B cell (primary cell): Measurements from ENCODE around the gene MRPL24. TPM values are rescaled to one million over a fixed set of nuclear protein-coding genes. Genes with fewer than 3 reads are reported as not detected.

Source experiments
- ATAC-seq: fragments of 200-7000 bp; cut with Tn5 transposase; one replicate; pipeline ENCODE4 v1.10.0; 2021; ENCODE audit warnings: low read depth, mild to moderate bottlenecking, moderate number of reproducible peaks, moderate library complexity
- CTCF ChIA-PET: fragments of 350-600 bp; sonication (Branson Sonifier 250); formaldehyde crosslinking; loops from one replicate; lab custom pipeline; 2021; ENCODE audit warnings: antibody characterized with exemption, inconsistent platforms; lab: Charles Lee
- POLR2A ChIA-PET: fragments of 350-600 bp; sonication (Branson Sonifier 250); formaldehyde crosslinking; loops from one replicate; lab custom pipeline; 2021; ENCODE audit warnings: antibody characterized with exemption; lab: Charles Lee
- DNase-seq: peaks from one replicate; pipeline ENCODE4 v3.0.0; 2013
- H2AFZ ChIP-seq: 2 replicates; pipeline ENCODE4 v1.6.1; 2012; ENCODE audit warnings: mild to moderate bottlenecking, low read depth, low read length; ENCODE audit not compliant: insufficient read depth, poor library complexity, severe bottlenecking
- H3K27ac ChIP-seq, 2 donors: 1 replicate in 1 of 2; 2 replicates in 1 of 2; pipeline ENCODE4 v1.5.1; 2012 to 2013; ENCODE audit warnings: low read length in 2 of 2, mild to moderate bottlenecking in 2 of 2, moderate library complexity in 1 of 2
- H3K27me3 ChIP-seq, 4 experiments: fragments of 200-600 bp in 1 of 4; sonication (generic) in 1 of 4; replicated peaks in 1 of 4; 1 replicate in 2 of 4; 2 replicates in 2 of 4; pipeline versions ENCODE4 v1.6.1 to v1.7.0; 2013 to 2016; ENCODE audit warnings: low read length in 3 of 4, mild to moderate bottlenecking in 2 of 4, mixed read lengths in 1 of 4, moderate library complexity in 1 of 4; ENCODE audit not compliant: insufficient read depth in 4 of 4, control insufficient read depth in 3 of 4; ENCODE audit errors: control extremely low read depth in 1 of 4
- H3K36me3 ChIP-seq, 2 experiments: replicated peaks in 1 of 2; 1 replicate in 1 of 2; 2 replicates in 1 of 2; pipeline versions ENCODE4 v1.6.1 to v1.7.1; 2013; ENCODE audit warnings: low read length in 1 of 2; ENCODE audit not compliant: insufficient read depth in 2 of 2, control insufficient read depth in 1 of 2; ENCODE audit errors: control extremely low read depth in 1 of 2, extremely low read depth in 1 of 2
- H3K4me1 ChIP-seq, 2 donors: fragments of 200-600 bp in 1 of 2; sonication (generic) in 1 of 2; 1 replicate in 1 of 2; 2 replicates in 1 of 2; pipeline versions ENCODE4 v1.5.1 to v1.6.1; 2013 to 2017; ENCODE audit warnings: low read length in 2 of 2; ENCODE audit not compliant: control insufficient read depth in 2 of 2, insufficient read depth in 2 of 2
- H3K4me2 ChIP-seq: replicated peaks from 2 replicates; pipeline ENCODE3; 2012; ENCODE audit warnings: mild to moderate bottlenecking, low read depth, low read length; ENCODE audit not compliant: poor library complexity, severe bottlenecking
- H3K4me3 ChIP-seq, 5 experiments: fragments of 200-600 bp in 1 of 5; sonication (generic) in 1 of 5; 1 replicate in 3 of 5; 2 replicates in 2 of 5; pipeline versions ENCODE4 v1.5.1 to v1.7.0; 2011 to 2016; ENCODE audit warnings: low read length in 4 of 5, mild to moderate bottlenecking in 4 of 5, low read depth in 2 of 5, control low read depth in 1 of 5, moderate library complexity in 1 of 5; ENCODE audit not compliant: insufficient read depth in 1 of 5; ENCODE audit errors: control extremely low read depth in 1 of 5, extremely low read depth in 1 of 5
- H3K79me2 ChIP-seq: fragments of 200-600 bp; sonication (generic); one replicate; pipeline ENCODE4 v1.6.0; 2016; ENCODE audit warnings: low read length; ENCODE audit not compliant: control insufficient read depth, insufficient read depth
- H3K9ac ChIP-seq: fragments of 200-600 bp; sonication (generic); 2 replicates; pipeline ENCODE4 v1.6.1; 2017; ENCODE audit warnings: mild to moderate bottlenecking, low read length, moderate library complexity
- H3K9me3 ChIP-seq, 3 donors: one replicate each; pipeline versions ENCODE4 v1.6.1 to v1.7.1; 2013; ENCODE audit warnings: low read length in 2 of 3; ENCODE audit not compliant: control insufficient read depth in 2 of 3, insufficient read depth in 1 of 3; ENCODE audit errors: control extremely low read depth in 1 of 3
- H4K20me1 ChIP-seq: 2 replicates; pipeline ENCODE4 v1.6.0; 2012; ENCODE audit warnings: mild to moderate bottlenecking, low read length; ENCODE audit not compliant: insufficient read depth, control insufficient read depth, poor library complexity, severe bottlenecking
- H3K27ac Mint-ChIP-seq: one replicate; pipeline ENCODE4 v1.8.0; 2021; ENCODE audit warnings: mixed read lengths
- H3K27me3 Mint-ChIP-seq: one replicate; pipeline ENCODE4 v1.8.0; 2021; ENCODE audit warnings: mixed read lengths
- H3K4me1 Mint-ChIP-seq: one replicate; pipeline ENCODE4 v1.8.0; 2021; ENCODE audit warnings: mixed read lengths
- H3K4me3 Mint-ChIP-seq: one replicate; pipeline ENCODE4 v1.8.0; 2021; ENCODE audit warnings: mixed read lengths
- H3K9me3 Mint-ChIP-seq: one replicate; pipeline ENCODE4 v1.8.0; 2022; ENCODE audit warnings: mixed read lengths; ENCODE audit not compliant: insufficient read depth
- CTCF ChIP-seq: fragments of 200-600 bp; IDR thresholded peaks from one replicate; pipeline ENCODE4 v1.8.0; 2022; ENCODE audit warnings: antibody characterized with exemption, mild to moderate bottlenecking
- EZH2 ChIP-seq: IDR thresholded peaks from 2 replicates; pipeline ENCODE4 v1.6.1; 2012; ENCODE audit warnings: borderline replicate concordance, low read depth, mild to moderate bottlenecking, moderate library complexity, low read length; ENCODE audit not compliant: insufficient read depth, poor library complexity, severe bottlenecking
- WGBS: methylation state at CpG from one replicate; pipeline ENCODE4 v1.1.5; 2013; ENCODE audit warnings: missing lambda C conversion rate; ENCODE audit not compliant: insufficient coverage; 5-methylcytosine and 5-hydroxymethylcytosine counted together
- intact Hi-C: fragments of 100-400 bp; cut with micrococcal nuclease; formaldehyde crosslinking; loops from one replicate; pipeline ENCODE4 v1.10.0; 2022
- polyA plus RNA-seq: library from polyadenylated mRNA; depleted of rRNA; stranded (reverse); fragments of >200 nt; gene quantifications from 2 replicates; pipeline ENCODE4 v1.2.3, GENCODE V29; 2012
- total RNA-seq, 2 donors: library from RNA; stranded (reverse); fragments of 120-200 nt in 1 of 2; gene quantifications; 1 replicate in 1 of 2; 2 replicates in 1 of 2; pipeline versions ENCODE4 v1.2.3 to v1.2.4, GENCODE V29; 2013 to 2022

Gene MRPL24
- total and polyA plus RNA-seq, 2 donors (not counting 1 experiment from before 2014, with no cell fraction given): 34.6 to 39.4 TPM

GRCh38 chr1:156746406-156746727, 5.5 kb upstream of the MRPL24 start:
- ATAC-seq (no peak), DNase-seq (no peak)
- Histone ChIP-seq H3K4me3 (no peak overlapping the region), H3K9ac (no peak overlapping the region), H3K27me3 (no peaks in the 10 kb centered on the region), H3K36me3 (peaks cover 0 to 24% of the 10 kb centered on the region in 2 experiments), H3K4me1 (peaks cover 48 to 56% of the 10 kb centered on the region in 2 donors), H3K4me2 (peak overlapping the region; percentile 78), H4K20me1 (peaks cover 16% of the 10 kb centered on the region), H3K27ac (peak overlapping the region; percentile 80 to 88), H2AFZ (no peak overlapping the region), H3K79me2 (peaks cover 54% of the 10 kb centered on the region), H3K9me3 (no peaks in the 10 kb centered on the region)
- TF ChIP-seq CTCF (no peak), EZH2 (no peak)
- Mint-ChIP-seq H3K9me3 (peaks cover under 1% of the 10 kb centered on the region), H3K4me3 (peak overlapping the region; percentile 88), H3K27me3 (no peaks in the 10 kb centered on the region), H3K27ac (peak overlapping the region; percentile 97), H3K4me1 (peaks cover 59% of the 10 kb centered on the region)
- intact Hi-C loops: loop anchor here (2.0 kb wide), 1 partner anchor 246 kb away; the partner anchor contains the start of gene MEF2D
- 90% methylated on average over 6 of the region's 9 CpGs for WGBS
- ChIA-PET CTCF (interaction anchor here (1.1 to 1.2 kb wide), 2 partner anchors 10 to 21 kb away, joined by 3 read pairs; no protein-coding TSS in a partner anchor), POLR2A (interaction anchor here (0.7 to 1.9 kb wide), 2 partner anchors 17 to 21 kb away, joined by 3 to 9 read pairs; partner anchors contain the start of genes ISG20L2 and PRCC)

GRCh38 chr1:156745881-156746280, 5.0 kb upstream of the MRPL24 start:
- TF ChIP-seq EZH2 (no peak), CTCF (no peak)
- WGBS: 71% methylated on average over 3 of the region's 3 CpGs
- CTCF ChIA-PET: interaction anchor here (1.1 to 1.2 kb wide), 2 partner anchors 11 to 20 kb away, joined by 3 read pairs; no protein-coding TSS in a partner anchor
- ATAC-seq (no peak), DNase-seq (no peak)
- Histone ChIP-seq H3K36me3 (peaks cover 0 to 24% of the 10 kb centered on the region in 2 experiments), H3K4me3 (no peak overlapping the region), H3K27me3 (no peaks in the 10 kb centered on the region), H3K4me1 (peaks cover 50 to 57% of the 10 kb centered on the region in 2 donors), H3K4me2 (no peak overlapping the region), H3K27ac (peak overlapping the region in 1 of 2 donors; percentile 88), H3K9ac (no peak overlapping the region), H2AFZ (no peak overlapping the region), H3K79me2 (peaks cover 51% of the 10 kb centered on the region), H4K20me1 (peaks cover 16% of the 10 kb centered on the region), H3K9me3 (no peaks in the 10 kb centered on the region)
- peaks cover 63% of the 10 kb centered on the region for H3K4me1 Mint-ChIP-seq
- H3K9me3 Mint-ChIP-seq: peaks cover 2% of the 10 kb centered on the region
- peak overlapping the region; percentile 44 for H3K27ac Mint-ChIP-seq
- no peaks in the 10 kb centered on the region for H3K27me3 Mint-ChIP-seq
- H3K4me3 Mint-ChIP-seq: no peak overlapping the region
- POLR2A ChIA-PET: interaction anchor here (0.7 kb wide), 1 partner anchor 17 kb away, joined by 3 read pairs; the partner anchor contains the start of gene ISG20L2
- intact Hi-C loops: loop anchor here (2.0 kb wide), 1 partner anchor 245 kb away; the partner anchor contains the start of gene MEF2D
